Small intestine (tissue), 7 donors: Measurements from ENCODE around the gene AUTS2. TPM values are rescaled to one million over a fixed set of nuclear protein-coding genes. Genes with fewer than 3 reads are reported as not detected.

Experiments
- DNase-seq, 2 donors: peaks; one replicate each; pipeline versions ENCODE4 v3.0.0 to v3.0.0-alpha.2; 2013
- FAIRE-seq: peaks from 2 replicates; lab custom pipeline; 2012; peaks lifted over from hg19 to GRCh38; lab: Jason Lieb, UNC
- H3K27ac ChIP-seq, 3 donors: one replicate each; pipeline ENCODE4 v1.5.1; 2013; ENCODE audit warnings: low read length in 2 of 3, mild to moderate bottlenecking in 2 of 3, control low read depth in 1 of 3, inconsistent platforms in 1 of 3, low read depth in 1 of 3, moderate library complexity in 1 of 3
- H3K27me3 ChIP-seq, 3 donors: one replicate each; pipeline ENCODE4 v1.6.1; 2013; ENCODE audit warnings: low read length in 3 of 3, inconsistent platforms in 1 of 3; ENCODE audit not compliant: control insufficient read depth in 3 of 3, insufficient read depth in 3 of 3
- H3K36me3 ChIP-seq, 3 donors: one replicate each; pipeline ENCODE4 v1.6.1; 2013; ENCODE audit warnings: low read length in 3 of 3, inconsistent platforms in 1 of 3, low read depth in 1 of 3, mild to moderate bottlenecking in 1 of 3, moderate library complexity in 1 of 3; ENCODE audit not compliant: control insufficient read depth in 3 of 3, insufficient read depth in 2 of 3
- H3K4me1 ChIP-seq, 3 donors: one replicate each; pipeline ENCODE4 v1.6.1; 2013; ENCODE audit warnings: low read length in 2 of 3, inconsistent platforms in 1 of 3, low read depth in 1 of 3, mild to moderate bottlenecking in 1 of 3, moderate library complexity in 1 of 3; ENCODE audit not compliant: control insufficient read depth in 3 of 3, insufficient read depth in 2 of 3
- H3K4me3 ChIP-seq, 3 donors: one replicate each; pipeline ENCODE4 v1.5.1; 2013; ENCODE audit warnings: low read length in 3 of 3, control low read depth in 1 of 3, inconsistent platforms in 1 of 3, low read depth in 1 of 3, mild to moderate bottlenecking in 1 of 3, moderate library complexity in 1 of 3
- H3K9me3 ChIP-seq, 2 donors: one replicate each; pipeline ENCODE4 v1.6.1; 2013; ENCODE audit warnings: low read depth in 1 of 2, low read length in 1 of 2; ENCODE audit not compliant: control insufficient read depth in 2 of 2, insufficient read depth in 1 of 2
- WGBS, 3 donors: extraction: QIAGEN DNeasy Blood & Tissue Kit; methylation state at CpG; one replicate each; pipeline ENCODE4 v1.1.7; 2013; 5-methylcytosine and 5-hydroxymethylcytosine counted together
- polyA plus RNA-seq, 4 donors: library from polyadenylated mRNA; stranded (reverse) in 3 of 4; unstranded in 1 of 4; fragments of 200-250 nt in 3 of 4; fragments of 120-200 nt in 1 of 4; gene quantifications; one replicate each; pipeline versions ENCODE4 v1.2.1 to v1.2.3, GENCODE V29; 2013
- donor health status: healthy with polysubstance abuse.
- donor health status: control.
- donor health status: control.
- donor health status: Bipolar disorder and iron deficiency.
- donor health status: healthy.

Gene AUTS2
- polyA plus RNA-seq, 4 donors, result 4.9 to 43.5 (median 13.6) TPM

GRCh38 chr7:69864822-69865221 lies 266.5 kb downstream of the AUTS2 start:
- Histone ChIP-seq H3K9me3 (no peaks in the 10 kb centered on the region), H3K27me3 (no peaks in the 10 kb centered on the region), H3K4me3 (no peak overlapping the region), H3K36me3 (no peaks in the 10 kb centered on the region), H3K4me1 (no peaks in the 10 kb centered on the region), H3K27ac (no peak overlapping the region)
- DNase-seq, result no peak
- 74 to 79% (median 74%) methylated on average over 4 of the region's 4 CpGs for WGBS, 3 donors
- no peak for FAIRE-seq

GRCh38 chr7:69868921-69869320 lies 270.6 kb downstream of the AUTS2 start:
- no peaks in the 10 kb centered on the region for H3K27me3 ChIP-seq
- H3K9me3 ChIP-seq, result no peaks in the 10 kb centered on the region
- no peak overlapping the region for H3K4me3 ChIP-seq
- H3K27ac ChIP-seq, result no peak overlapping the region
- no peak for DNase-seq
- H3K36me3 ChIP-seq, result no peaks in the 10 kb centered on the region
- FAIRE-seq, result no peak
- peaks cover 0 to 17% (median 0%) of the 10 kb centered on the region in 3 donors for H3K4me1 ChIP-seq
- WGBS, 3 donors, result 89 to 97% (median 92%) methylated on average over 4 of the region's 4 CpGs

GRCh38 chr7:69871213-69871885 lies 273.1 kb downstream of the AUTS2 start:
- H3K27ac ChIP-seq, result no peak overlapping the region
- no peaks in the 10 kb centered on the region for H3K9me3 ChIP-seq
- peaks cover 0 to 17% (median 0%) of the 10 kb centered on the region in 3 donors for H3K4me1 ChIP-seq
- no peaks in the 10 kb centered on the region for H3K36me3 ChIP-seq
- no peak for DNase-seq
- WGBS, 3 donors, result 71 to 79% (median 72%) methylated on average over 7 of the region's 7 CpGs
- no peak for FAIRE-seq
- H3K4me3 ChIP-seq, result no peak overlapping the region
- no peaks in the 10 kb centered on the region for H3K27me3 ChIP-seq

GRCh38 chr7:69871886-69872569 lies 273.8 kb downstream of the AUTS2 start:
- H3K4me3 ChIP-seq, result no peak overlapping the region
- H3K27ac ChIP-seq, result peak overlapping the region in 1 of 3 donors; percentile 22
- no peak for FAIRE-seq
- H3K36me3 ChIP-seq, result no peaks in the 10 kb centered on the region
- peaks cover 0 to 17% (median 0%) of the 10 kb centered on the region in 3 donors for H3K4me1 ChIP-seq
- DNase-seq, result peak; percentile 70 to 89
- 14 to 58% (median 43%) methylated on average over 9 of the region's 9 CpGs for WGBS, 3 donors
- no peaks in the 10 kb centered on the region for H3K27me3 ChIP-seq
- no peaks in the 10 kb centered on the region for H3K9me3 ChIP-seq

- 88 to 90% (median 89%) methylated on average over 3 of the region's 3 CpGs for WGBS, 3 donors
- FAIRE-seq, result no peak
- no peak for DNase-seq
- H3K4me1 ChIP-seq, result peaks cover 0 to 17% (median 0%) of the 10 kb centered on the region in 3 donors
- H3K27me3 ChIP-seq, result no peaks in the 10 kb centered on the region
- no peak overlapping the region for H3K27ac ChIP-seq
- no peaks in the 10 kb centered on the region for H3K36me3 ChIP-seq
- no peaks in the 10 kb centered on the region for H3K9me3 ChIP-seq
- H3K4me3 ChIP-seq, result no peak overlapping the region
These were observed 275.2 kb downstream of the AUTS2 start for GRCh38 chr7:69873512-69873911.

GRCh38 chr7:69878015-69878414 lies 279.7 kb downstream of the AUTS2 start:
- no peak overlapping the region for H3K27ac ChIP-seq
- H3K27me3 ChIP-seq, result no peaks in the 10 kb centered on the region
- FAIRE-seq (no peak), DNase-seq (no peak)
- WGBS, 3 donors, result 59 to 68% (median 64%) methylated on average over 3 of the region's 3 CpGs
- H3K4me1 ChIP-seq, result no peaks in the 10 kb centered on the region
- H3K36me3 ChIP-seq, result no peaks in the 10 kb centered on the region
- no peak overlapping the region for H3K4me3 ChIP-seq
- H3K9me3 ChIP-seq, result no peaks in the 10 kb centered on the region

GRCh38 chr7:69878591-69878990 lies 280.3 kb downstream of the AUTS2 start:
- 67 to 87% (median 76%) methylated on average over 3 of the region's 3 CpGs for WGBS, 3 donors
- DNase-seq, result no peak
- Histone ChIP-seq H3K4me3 (no peak overlapping the region), H3K9me3 (no peaks in the 10 kb centered on the region), H3K27ac (no peak overlapping the region), H3K36me3 (no peaks in the 10 kb centered on the region), H3K4me1 (no peaks in the 10 kb centered on the region), H3K27me3 (no peaks in the 10 kb centered on the region)
- no peak for FAIRE-seq

GRCh38 chr7:69879989-69880388 lies 281.7 kb downstream of the AUTS2 start:
- Histone ChIP-seq H3K4me3 (no peak overlapping the region), H3K27ac (no peak overlapping the region), H3K4me1 (no peaks in the 10 kb centered on the region), H3K9me3 (no peaks in the 10 kb centered on the region), H3K36me3 (no peaks in the 10 kb centered on the region), H3K27me3 (no peaks in the 10 kb centered on the region)
- DNase-seq, result no peak
- WGBS, 3 donors, result 71 to 90% (median 89%) methylated on average over 3 of the region's 3 CpGs
- FAIRE-seq, result no peak
